ENCODE results near the gene GAPVD1.
"Not testable (repeated sequence)": the region's sequence is repeated elsewhere in the genome, so short reads cannot be mapped to it uniquely, and the experiment has no call there.

Gene GAPVD1

DNA sequence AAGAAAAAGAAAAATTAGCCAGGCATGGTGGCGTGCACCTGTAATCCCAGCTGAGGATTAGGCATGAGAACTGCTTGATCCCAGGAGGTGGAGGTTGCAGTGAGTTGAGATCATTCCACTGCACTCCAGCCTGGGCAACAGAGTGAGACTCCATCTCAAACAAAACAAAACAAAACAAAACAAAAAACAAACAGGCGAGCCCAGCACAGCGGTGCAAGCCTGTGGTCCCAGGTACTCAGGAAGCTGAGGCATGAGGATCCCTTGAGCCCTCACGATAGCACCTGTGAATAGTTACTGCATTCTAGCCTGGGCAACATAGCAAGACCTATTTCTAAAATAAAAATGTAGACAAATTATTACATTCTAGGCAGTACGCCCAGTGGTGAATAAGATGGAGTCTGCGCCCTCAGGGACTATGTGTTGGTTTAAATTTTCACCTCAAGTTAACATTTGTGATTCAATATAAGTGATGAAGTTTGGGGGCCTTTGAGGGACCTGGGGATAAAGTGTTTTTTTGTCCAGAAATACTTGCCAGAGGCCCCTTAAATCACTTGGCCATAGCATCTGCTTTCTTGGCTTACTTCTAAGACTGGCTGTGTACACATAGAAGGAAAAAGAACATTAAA lies 3.4 kb upstream of the GAPVD1 start:
- DNase-seq: no peak

DNA sequence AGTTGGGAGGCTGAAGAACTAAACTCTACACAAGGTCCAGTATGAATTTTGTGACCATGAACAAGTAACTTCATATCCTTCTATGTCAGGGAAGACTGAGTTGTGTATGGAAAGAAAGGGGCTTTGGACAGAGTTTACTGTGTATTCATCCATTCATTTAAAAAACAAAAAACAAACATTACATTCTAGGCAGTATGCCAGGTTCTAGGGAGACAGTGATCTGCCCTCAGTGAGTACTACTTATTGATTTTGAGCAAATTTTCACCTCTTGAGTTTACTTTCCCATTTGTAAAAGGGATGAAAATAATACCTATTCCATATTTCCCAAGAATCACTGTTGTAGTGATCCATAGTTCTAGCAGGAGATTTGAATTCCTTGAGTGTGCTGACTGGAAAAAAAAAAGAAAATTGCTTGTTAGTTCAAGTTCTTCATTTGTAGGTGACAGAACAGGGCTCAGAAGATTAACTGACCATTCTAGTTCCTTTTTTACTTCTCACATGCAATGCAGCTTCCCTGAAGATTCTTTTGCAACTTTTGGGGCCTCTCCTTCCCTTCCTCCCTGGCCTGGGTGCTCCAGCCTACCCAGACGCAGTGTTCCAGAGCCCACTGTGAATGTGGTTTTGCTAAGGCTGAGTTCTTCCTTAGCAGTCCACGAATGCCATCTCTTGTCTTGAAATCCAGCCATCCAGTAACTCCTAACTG lies 2.6 kb upstream of the GAPVD1 start:
- DNase-seq: peak; percentile 74

DNA sequence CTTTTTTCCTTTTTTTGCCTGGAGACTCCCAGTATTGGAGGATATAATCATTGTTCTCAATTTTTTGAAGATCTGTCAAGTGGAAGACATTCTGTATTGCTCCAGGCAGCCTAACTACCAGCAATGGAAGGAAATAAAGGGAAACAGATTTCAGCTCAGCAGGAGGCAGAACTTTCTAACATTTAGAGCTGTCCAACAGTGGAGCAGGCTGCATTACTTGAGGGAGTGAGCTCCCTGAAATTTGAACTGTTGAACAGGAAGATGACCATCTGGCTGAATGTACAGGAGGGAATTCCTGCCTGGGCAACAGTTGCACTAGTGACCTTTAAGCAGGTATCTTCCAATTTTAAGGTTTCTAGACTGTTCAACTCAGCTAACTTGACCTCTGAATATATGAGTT lies 1.1 kb upstream of the GAPVD1 start:
- DNase-seq: no peak

DNA sequence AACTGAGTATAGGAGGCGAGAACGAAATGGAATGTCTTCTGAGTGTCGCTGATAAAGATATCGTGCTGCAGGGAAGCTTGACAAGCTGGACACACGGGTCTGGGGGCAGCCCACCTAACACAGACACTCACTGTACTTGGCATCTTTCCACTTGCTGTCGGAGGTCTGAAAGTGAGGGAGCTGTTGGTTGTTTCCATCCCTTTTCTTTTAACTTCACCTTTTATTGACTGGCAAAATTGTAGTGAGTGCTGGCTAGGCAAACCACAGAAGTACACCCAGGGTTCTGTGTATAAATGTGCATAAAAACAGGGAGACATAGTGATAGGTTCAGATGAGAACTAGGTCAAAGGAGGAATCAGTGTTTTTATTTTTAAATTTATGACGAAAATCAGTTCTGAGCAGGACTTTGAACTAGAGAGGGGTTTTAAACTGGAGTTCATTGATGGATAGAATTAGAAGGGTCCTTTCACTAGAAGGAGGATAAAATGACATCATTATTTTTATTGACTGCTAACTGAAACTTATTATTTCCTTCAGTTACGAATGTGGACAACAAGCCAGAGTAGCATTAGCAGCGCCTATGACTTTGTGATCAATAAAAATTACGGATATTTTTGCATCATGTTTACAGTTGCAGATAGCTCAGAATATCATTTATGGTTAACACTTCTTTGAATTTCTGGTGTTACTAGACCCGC lies 817 bp downstream of the GAPVD1 start:
- no peak for DNase-seq

DNA sequence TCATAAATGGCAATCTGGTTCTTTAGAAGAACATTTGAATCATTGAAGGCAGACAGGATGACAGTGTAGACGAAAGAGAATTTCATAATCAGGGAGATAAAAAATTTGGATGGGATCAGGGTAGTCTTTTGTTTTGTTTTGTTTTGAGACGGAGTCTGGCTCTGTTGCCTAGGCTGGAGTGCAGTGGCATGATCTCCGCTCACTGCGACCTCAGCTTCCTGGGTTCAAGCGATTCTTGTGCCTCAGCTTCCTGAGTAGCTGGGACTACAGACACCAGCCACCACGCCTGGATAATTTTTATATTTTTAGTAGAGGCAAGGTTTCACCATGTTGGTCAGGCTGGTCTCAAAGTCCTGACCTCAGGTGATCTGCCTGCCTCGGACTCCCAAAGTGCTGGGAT lies 2.4 kb downstream of the GAPVD1 start:
- DNase-seq: not testable (repeated sequence)

DNA sequence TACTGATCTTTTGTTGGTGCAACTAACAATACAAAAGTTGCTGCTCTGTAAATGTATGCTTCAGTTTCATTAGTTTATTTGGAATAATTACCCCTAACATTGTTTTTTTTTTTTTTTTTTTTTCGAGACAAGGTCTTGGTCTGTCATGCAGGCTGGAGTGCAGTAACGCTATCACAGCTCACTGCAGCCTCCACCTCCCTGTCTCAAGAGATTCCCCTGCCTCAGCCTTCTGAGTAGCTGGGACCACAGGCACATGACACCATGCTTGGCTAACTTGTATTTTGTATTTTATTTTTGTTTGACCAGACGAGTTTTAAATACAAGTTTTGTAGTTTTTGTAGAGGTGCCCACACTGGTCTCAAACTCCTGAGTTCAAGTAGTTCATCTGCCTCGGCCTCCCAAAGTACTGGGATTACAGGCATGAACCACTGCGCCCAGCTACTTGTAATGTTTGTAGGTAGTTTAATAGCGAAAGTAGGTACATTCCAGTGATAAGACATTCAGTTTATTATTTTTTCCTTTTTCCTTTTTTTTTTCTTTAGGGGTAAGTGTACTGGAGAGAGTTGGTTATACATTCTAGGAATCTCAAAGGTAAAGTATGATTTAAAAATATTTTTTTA lies 6.9 kb downstream of the GAPVD1 start:
- DNase-seq: no peak

DNA sequence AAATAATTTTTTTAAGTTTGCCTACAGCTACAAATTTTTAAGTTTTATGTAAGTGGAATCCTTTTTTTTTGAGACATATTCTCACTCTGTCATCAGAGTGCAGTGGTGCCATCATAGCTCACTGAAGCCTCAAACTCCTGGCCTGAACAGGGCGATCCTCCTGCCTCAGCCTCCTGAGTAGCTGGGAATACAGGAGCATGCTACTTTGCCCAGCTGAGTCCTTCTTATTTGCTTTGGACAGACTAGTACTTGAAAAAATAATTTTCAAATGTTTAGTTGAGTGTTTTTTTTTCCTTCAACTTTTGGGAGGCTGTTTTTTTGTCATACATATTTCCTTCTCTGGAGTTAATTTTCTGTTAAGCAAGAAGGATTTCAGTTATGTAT lies 7.4 kb downstream of the GAPVD1 start:
- DNase-seq: no peak

DNA sequence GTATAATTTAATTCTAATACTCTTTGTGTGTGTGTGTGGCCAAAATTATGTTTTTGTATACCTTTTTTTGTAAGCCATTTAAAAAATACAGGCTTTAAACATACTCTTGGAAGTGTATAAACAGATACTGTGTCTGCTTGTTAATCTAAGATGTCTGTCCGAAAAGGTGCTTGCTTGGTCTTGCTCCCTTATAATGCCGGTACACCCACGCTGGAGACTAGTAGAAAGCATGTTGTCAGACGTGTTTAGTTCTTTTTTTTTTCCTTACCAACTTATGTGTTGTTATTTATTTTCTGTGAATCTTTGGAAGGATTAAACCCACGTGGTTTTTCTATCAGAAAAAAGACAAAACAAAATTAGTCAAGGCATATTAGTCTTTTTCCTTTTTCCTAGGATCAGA lies 9.5 kb downstream of the GAPVD1 start:
- DNase-seq: no peak

DNA sequence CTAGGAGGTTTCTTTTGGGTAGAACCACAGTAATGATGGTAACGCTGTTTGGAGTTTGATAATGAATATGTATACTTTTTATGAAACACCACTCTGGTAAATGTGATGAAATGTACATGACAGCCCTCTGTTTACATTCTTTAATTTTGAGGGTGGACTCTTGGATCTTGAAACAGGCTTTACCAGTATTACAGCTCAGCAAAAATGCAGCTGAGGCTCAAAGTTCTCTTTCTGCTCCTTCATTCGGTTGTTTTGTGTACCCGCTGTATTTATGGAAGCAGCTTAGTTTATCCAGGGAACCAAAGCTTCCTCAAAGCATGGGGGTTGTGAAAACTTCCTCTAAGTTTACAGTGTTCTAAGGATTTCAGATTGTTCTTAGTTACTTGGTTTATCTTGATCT lies 11.1 kb downstream of the GAPVD1 start:
- peak; percentile 28 for DNase-seq

DNA sequence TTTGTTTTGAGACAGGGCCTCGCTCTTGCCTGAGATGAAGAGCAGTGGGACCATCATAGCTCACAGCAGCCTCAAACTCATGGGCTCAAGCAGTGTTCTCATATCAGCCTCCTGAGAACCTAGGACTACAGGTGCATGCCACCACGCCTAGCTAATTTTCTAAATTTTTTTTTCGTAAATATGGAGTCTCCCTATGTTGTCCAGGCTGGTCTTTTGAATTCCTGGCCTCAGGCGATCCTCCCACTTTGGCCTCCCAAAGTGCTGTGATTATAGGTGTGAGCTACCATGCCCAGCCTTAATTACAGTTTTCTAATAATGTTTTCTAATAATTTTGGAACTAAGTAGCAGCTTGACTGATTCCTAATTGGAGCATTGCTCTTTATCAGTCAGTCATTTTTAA lies 15.1 kb downstream of the GAPVD1 start:
- DNase-seq: no peak

DNA sequence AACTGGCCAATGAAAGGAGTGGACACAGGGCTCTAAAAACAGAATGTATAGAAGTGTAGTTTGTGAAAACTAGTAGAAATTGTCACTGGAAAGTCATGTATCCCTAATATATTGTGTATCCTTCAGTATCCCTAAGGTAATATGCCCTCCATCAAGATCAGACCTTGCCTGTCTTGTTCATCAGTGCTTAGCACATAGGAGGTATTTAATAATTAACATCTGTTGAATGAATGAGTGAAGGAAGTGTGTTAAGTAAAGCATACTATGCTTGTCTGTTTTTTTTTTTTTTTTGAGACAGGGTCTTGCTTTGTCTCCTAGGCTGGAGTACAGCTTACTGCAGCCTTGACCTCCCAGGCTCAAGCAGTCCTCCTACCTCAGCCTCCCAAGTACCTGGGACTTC lies 15.8 kb downstream of the GAPVD1 start:
- no peak for DNase-seq

DNA sequence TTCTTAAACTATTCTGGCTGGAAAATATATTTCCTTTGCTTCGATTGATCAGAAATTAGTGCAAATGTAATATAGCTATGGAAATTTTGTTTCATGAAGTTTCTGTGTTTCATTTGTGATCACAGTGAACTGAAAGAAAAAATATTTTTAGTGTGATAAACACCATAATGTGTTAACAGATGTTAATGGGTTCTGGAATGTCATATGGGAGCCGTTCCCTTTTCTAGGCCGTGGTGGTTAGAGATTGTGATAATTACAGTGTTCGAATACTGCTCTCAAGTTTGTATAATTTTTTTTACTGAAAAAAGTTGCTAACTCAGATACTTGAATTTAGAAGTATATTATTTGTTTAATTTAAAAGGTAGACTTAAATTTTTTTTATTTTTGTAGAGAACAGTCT lies 19.3 kb downstream of the GAPVD1 start:
- no peak for DNase-seq

DNA sequence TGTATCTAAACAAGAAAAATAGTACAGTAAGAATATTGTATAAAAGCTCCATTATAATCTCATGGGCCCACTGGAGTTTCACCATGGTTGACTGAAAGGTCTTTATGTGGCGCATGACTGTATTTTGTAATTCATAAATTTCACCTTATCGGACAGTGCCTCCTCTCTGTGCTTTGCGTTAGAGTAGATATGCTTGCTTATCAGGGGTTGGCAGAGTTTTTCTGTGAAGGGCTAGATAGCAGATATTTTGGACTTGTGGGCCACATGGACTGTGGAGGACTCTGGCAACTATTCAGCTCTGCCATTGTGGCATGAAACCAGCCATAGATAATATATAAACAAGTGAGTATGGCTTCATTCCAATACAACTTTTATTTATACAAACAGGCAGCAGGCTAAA lies 23.2 kb downstream of the GAPVD1 start:
- DNase-seq: no peak

DNA sequence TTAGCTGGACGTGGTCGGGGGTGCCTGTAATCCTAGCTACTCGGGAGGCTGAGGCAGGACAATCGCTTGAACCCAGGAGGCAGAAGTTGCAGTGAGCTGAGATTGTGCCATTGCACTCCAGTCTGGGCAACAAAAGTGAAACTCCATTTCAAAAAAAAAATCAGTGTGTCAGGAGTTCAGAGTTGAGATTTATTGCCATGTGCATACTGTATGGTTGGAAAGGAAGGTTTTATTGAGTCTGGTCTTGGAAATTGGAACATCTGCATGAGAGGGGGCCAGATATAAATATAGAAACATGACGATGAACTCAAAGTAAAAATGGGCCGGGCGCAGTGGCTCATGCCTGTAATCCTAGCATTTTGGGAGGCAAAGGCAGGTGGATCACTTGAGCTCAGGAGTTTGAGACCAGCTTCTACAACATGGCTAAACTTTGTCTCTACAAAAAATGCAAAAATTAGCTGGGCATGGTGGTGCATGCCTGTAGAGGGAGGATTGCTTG lies 25.4 kb downstream of the GAPVD1 start:
- DNase-seq: not testable (repeated sequence)

DNA sequence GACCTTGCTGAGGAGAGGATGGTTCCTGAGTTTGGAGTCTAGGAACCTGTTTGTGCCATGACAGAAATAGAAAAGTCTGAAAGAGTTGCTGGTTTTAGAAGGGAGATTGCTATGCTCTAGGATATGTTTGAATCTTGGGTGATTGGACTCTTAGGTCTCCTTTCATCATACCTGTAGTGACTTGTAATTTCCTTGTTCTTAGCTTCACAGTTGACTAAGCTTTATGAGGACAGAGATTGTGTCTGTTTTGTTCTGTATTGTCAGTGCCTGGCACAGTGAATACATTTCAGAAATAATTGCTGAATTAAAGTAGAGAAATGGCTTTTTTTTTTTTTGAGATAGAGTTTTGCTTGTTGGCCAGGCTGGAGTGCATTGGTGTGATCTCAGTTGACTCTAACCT lies 31.5 kb downstream of the GAPVD1 start:
- DNase-seq: no peak

DNA sequence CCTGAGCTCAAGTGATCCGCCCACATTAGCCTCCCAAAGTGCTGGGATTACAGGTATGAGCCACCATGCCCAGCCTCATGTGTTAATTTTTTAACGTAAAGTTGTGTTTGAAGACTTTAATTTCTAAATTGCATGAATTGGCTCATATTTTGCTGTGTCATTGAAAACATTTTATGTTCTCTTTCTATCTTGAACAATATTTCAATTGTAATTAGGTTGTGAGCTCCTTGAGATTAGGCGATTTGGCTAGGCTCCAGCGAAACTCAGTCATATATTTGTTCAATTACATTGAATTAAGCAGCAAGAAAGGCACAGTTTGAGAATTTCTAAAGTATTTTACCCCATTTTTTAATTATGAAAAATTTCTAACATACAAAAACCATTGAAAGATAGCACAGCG lies 34.0 kb downstream of the GAPVD1 start:
- no peak for DNase-seq

DNA sequence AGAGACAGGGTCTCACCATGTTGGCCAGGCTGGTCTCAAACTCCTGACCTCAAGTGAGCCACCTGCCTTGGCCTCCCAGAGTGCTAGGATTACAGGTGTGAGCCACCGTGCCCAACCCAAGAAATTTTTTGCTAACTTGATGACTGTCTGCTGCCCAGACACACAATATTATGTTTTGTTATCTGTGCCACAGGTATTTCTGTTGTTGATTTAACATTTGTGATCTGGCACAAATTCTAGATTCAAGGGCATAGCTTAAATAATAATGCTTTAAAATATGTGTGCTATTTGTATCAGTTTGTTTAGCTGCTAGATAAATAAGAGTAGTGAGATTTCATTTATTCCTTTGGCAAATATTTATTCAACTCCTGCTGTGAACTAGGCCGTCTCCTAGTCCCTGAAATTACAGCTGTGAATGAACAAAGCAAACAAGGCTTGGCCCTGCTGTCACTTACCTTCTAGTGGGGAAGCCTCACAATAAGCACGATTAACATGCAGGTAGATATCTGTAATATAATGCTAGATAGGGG lies 35.3 kb downstream of the GAPVD1 start:
- DNase-seq: no peak

DNA sequence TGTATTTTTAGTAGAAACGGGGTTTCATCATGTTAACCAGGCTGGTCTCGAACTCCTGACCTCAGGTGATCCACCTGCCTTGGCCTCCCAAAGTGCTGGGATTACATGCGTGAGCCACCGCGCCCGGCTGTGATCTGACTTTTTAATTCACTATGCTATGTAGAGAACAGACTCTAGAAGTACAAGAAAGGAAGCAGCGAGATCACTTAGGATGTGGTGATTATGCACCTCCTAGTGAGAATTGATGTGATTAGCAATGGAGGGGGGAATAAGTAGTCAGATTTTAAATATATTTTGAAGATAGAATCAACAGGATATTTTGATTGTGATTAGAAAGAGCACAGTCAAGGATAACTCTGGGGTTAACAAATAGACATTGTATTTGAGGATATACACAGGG lies 36.3 kb downstream of the GAPVD1 start:
- DNase-seq: no peak

DNA sequence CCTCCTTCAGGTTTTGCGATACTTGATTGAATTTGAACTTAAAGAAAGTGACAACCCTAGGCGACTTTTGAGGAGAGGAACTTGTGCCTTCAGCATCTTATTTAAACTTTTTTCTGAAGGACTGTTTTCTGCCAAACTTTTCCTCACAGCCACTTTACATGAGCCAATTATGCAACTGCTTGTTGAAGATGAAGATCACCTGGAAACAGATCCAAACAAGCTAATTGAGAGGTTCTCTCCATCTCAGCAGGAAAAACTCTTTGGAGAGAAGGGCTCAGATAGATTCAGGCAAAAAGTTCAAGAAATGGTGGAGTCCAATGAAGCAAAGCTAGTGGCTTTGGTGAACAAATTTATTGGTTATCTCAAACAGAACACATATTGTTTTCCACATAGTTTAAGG lies 40.6 kb downstream of the GAPVD1 start:
- DNase-seq: no peak

DNA sequence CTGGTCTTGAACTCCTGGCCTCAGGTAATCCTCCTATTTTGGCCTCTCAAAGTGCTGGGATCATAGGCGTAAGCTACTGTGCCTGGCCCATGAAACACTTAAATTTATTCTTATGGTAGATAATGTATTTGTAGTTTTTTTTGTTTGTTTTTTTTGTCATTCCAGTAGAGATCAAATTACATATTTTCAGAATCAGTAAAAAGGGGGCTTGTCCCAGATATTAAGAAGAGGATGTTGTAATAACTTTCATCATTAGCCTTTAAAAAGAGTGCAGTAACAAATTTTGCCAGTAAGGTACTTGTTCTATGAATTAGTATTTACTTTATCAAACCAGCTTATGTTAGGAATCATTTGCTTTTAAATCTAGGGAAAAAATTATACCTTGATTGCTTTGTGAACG lies 42.6 kb downstream of the GAPVD1 start:
- no peak for DNase-seq

DNA sequence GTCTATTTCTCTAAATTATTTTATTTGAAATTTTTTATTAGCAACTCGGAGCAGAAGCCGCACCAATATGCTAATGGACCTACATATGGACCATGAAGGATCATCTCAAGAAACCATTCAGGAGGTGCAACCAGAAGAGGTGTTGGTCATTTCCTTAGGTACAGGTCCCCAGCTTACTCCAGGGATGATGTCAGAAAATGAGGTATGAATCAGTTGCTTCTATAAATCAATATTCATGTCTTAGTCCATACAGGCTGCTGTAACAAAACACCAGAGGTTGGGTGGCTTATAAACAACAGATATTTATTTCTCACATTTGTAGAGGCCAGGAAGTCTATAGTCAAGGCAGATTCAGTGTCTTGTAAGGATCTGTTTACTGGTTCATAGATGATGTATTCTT lies 50.8 kb downstream of the GAPVD1 start:
- DNase-seq: no peak

DNA sequence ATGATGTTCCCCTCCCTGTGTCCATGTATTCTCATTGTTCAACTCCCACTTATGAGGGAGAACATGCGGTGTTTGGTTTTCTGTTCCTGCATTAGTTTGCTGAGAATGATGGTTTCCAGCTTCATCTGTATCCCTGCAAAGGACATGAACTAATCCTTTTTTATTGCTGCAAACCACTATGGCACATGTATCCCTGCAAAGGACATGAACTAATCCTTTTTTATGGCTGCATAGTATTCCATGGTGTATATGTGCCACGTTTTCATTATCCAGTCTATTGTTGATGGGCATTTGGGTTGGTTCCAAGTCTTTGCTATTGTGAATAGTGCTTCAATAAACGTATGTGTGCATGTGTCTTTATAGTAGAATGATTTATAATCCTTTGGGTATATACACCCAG lies 54.7 kb downstream of the GAPVD1 start:
- not testable (repeated sequence) for DNase-seq

DNA sequence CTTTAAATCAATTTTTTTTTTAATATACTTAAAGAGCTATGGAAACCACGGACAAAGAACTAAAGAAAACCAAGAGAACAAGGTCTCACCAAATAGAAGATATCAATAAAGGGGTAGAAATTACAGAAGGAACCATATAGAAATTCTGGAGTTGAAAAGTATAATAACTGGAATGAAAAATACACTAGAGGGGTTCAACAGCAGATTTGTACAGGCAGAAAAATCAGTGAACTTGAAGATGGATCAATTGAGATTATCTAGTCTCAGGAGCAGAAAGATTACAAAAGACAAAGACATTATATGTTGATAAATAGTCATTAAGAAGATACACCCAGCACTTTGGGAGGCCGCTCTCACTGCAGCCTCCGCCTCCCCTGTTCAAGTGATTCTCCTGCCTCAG lies 56.1 kb downstream of the GAPVD1 start:
- no peak for DNase-seq

DNA sequence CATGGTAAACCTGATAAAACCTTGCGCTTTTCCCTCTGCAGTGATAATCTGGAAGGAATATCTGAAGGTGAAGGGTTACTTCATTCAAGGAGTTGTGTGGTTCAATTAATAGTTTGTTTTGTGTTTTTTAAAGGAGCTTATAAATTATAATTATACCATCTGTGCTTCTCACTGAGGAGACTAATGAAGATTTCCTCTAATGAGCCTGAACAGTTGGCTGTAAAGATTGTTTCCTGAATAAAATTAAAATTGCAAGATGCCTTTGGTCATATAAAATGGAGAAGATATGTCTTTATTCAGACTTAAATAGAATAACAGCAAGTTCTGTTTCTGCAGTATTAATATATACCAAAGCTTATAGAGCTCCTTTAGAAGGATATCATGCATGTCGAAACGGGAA lies 59.9 kb downstream of the GAPVD1 start:
- no peak for DNase-seq
